ENCODE measurements around the gene FGFR3. TPM values are rescaled to one million over a fixed set of nuclear protein-coding genes. Genes with fewer than 3 reads are reported as not detected.

FGFR3 gene
- total and polyA plus RNA-seq, 2 of the 8 experiments (the other 6 are each of a cell fraction or from before 2014, with no cell fraction given) = 9.0 to 19.5 TPM

- no peak overlapping the region for H3K23ac ChIP-seq (ENCODE audit: insufficient read length)
- WGBS, 2 experiments (ENCODE audit: extremely low coverage in 1 of 2, insufficient coverage in 1 of 2, insufficient read length in 1 of 2, insufficient replicate concordance in 2 of 2, low coverage in 1 of 2, low lambda C conversion rate in 2 of 2, missing lambda C conversion rate in 1 of 2) = 92% methylated on average over 2 of the region's 2 CpGs; no CpG with 5 or more reads in 1 of the 2 experiments
- no peaks in the 10 kb centered on the region for H3K27me3 ChIP-seq (replicated peaks in 1 of 4; ENCODE audit: control insufficient read depth in 3 of 4, extremely low read depth in 1 of 4, insufficient read depth in 3 of 4, low read length in 3 of 4)
- H3K27ac ChIP-seq (ENCODE audit: low read depth, low read length) = no peak overlapping the region
- DNase-seq (ENCODE audit: low read depth in 1 of 2, low spot score in 2 of 2) (no peak), FAIRE-seq (no peak)
- no peak overlapping the region for H3K18ac ChIP-seq (ENCODE audit: extremely low read depth, low read length)
- no peak overlapping the region for H4K5ac ChIP-seq (ENCODE audit: insufficient read length, low read depth, low read length)
- ChIA-PET CTCF (ENCODE audit: partially characterized antibody) (interaction anchor here (0.6 to 2.1 kb wide), 6 partner anchors 16 to 102 kb away, joined by 3 to 5 read pairs (median 4); no protein-coding TSS in a partner anchor), POLR2A (ENCODE audit: partially characterized antibody) (interaction anchor here (1.5 kb wide), 1 partner anchor 10 kb away, joined by 4 read pairs; the partner anchor contains the start of gene LETM1)
- no peak overlapping the region for H2BK120ac ChIP-seq (replicated peaks; ENCODE audit: low read depth, low read length)
- peaks cover 0 to 7% of the 10 kb centered on the region in 2 experiments; a peak in 1 of 4 replicates for H3K79me2 ChIP-seq (ENCODE audit: control insufficient read depth in 1 of 2, insufficient read depth in 2 of 2, low read length in 2 of 2)
- no peak overlapping the region for H4K8ac ChIP-seq (ENCODE audit: extremely low read depth, insufficient read depth, low read length)
- no peak overlapping the region for H3K9ac ChIP-seq (replicated peaks in 1 of 4; ENCODE audit: extremely low read depth in 1 of 4, low read depth in 3 of 4, low read length in 3 of 4)
- H3K79me1 ChIP-seq (ENCODE audit: low read depth, low read length) = peaks cover 10% of the 10 kb centered on the region
- no peak overlapping the region for H2AK5ac ChIP-seq (ENCODE audit: low read depth, low read length)
- H3K4me1 ChIP-seq (replicated peaks in 1 of 4; ENCODE audit: control insufficient read depth in 3 of 4, insufficient read depth in 4 of 4, low read length in 3 of 4) = no peaks in the 10 kb centered on the region
- no peak overlapping the region for H3K4me2 ChIP-seq (ENCODE audit: insufficient read depth in 1 of 2, low read depth in 2 of 2, low read length in 2 of 2)
- no peak overlapping the region for H2AFZ ChIP-seq (ENCODE audit: low read length)
- H2BK5ac ChIP-seq (ENCODE audit: low read depth, low read length) = no peak overlapping the region
- no peak overlapping the region for H3K4me3 ChIP-seq (ENCODE audit: extremely low read depth in 1 of 4, insufficient read depth in 2 of 4, low read depth in 3 of 4, low read length in 4 of 4)
- no peaks in the 10 kb centered on the region for H3K9me3 ChIP-seq (ENCODE audit: insufficient read depth in 2 of 2, low read depth in 1 of 2, low read length in 1 of 2)
- H3K23me2 ChIP-seq (ENCODE audit: low read depth, low read length) = no peaks in the 10 kb centered on the region
- H2BK20ac ChIP-seq (ENCODE audit: low read length) = no peak overlapping the region
- no peak overlapping the region for H3K14ac ChIP-seq (ENCODE audit: insufficient read length)
- no peak for TF ChIP-seq EGR1 (IDR thresholded peaks at IDR 0.05; ENCODE audit: borderline replicate concordance, low read depth, low read length)
- H2BK12ac ChIP-seq (ENCODE audit: low read depth, low read length) = no peak overlapping the region
- peaks cover 0 to 3% (median 1%) of the 10 kb centered on the region in 4 experiments; a peak in 4 of 8 replicates for H3K36me3 ChIP-seq (ENCODE audit: control insufficient read depth in 2 of 4, insufficient read depth in 4 of 4, low read length in 3 of 4)
- no peak overlapping the region for H3K4ac ChIP-seq (replicated peaks; ENCODE audit: insufficient read length, low read depth, low read length)
- H2BK15ac ChIP-seq (ENCODE audit: low read length) = no peak overlapping the region
- H4K20me1 ChIP-seq (replicated peaks in 1 of 2; ENCODE audit: control insufficient read depth in 1 of 2, insufficient read depth in 2 of 2, low read length in 2 of 2) = peaks cover 5 to 27% of the 10 kb centered on the region in 2 experiments
- H4K91ac ChIP-seq (replicated peaks; ENCODE audit: insufficient read length, low read length) = no peak overlapping the region
- no peak overlapping the region for H3K56ac ChIP-seq (replicated peaks; ENCODE audit: insufficient read length, low read depth, low read length)
These were observed 53.5 kb downstream of the FGFR3 start for GRCh38 chr4:1846580-1846979.

Data from H1 (cell line).